ENCODE data around the gene RBPJL.

Gene RBPJL

DNA sequence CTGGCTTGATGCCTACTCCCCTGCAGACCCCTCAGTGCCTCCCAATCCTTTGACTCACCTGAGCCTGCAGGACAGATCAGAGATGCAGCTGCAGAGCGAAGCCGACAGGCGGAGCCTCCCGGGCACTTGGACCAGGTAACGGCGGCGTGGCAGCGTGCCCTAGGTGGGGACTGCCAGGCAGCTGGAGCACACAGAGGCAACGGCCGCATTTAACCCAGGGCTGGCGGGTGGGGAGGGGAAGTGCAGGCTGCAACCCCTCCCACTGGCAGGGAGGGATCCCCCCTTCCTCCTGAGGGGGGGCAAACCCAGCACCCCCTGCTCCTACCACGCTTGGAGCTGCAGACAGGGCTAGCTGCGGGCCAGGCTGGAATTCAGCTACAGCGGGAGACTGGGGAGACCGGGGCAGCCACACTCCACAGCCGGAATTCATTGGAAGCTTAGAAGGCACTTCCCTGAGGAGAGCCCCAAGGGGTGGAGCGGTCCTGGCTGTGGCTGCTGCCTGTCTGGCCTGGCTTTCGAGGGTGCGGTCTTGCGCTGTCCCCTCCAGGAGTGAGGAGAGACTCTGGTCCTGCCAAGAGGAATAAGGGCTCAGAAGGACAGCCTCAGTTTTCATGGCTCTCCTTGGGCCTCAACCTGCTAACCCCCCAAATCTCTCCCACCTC is 1.6 kb downstream of the RBPJL start, which contains the start of gene MATN4:
TSS of gene MATN4 (minus strand) at position 183 of the 662 bp plus-strand sequence. CDS start 2,717 bp downstream, outside the sequence.
- Histone ChIP-seq H3K36me3 (ENCODE audit: insufficient read depth, low read length) (no peaks in the 10 kb centered on the region), H3K9me3 (ENCODE audit: insufficient read depth, low read depth, low read length) (no peaks in the 10 kb centered on the region), H3K9ac (ENCODE audit: low read depth, low read length) (no peak within 1 kb of the TSS), H3K27ac (ENCODE audit: low read depth, low read length) (no peak within 1 kb of the TSS), H3K4me3 (ENCODE audit: low read length) (no peak within 1 kb of the TSS), H3K4me1 (ENCODE audit: insufficient read depth, low read length) (0 out of 2 replicates have a peak, but pooled peaks cover 5% of the 10 kb centered on the region), H3K27me3 (ENCODE audit: insufficient read depth, low read length) (peaks cover 14% of the 10 kb centered on the region)
- WGBS = 83% methylated on average over 20 of the region's 20 CpGs

DNA sequence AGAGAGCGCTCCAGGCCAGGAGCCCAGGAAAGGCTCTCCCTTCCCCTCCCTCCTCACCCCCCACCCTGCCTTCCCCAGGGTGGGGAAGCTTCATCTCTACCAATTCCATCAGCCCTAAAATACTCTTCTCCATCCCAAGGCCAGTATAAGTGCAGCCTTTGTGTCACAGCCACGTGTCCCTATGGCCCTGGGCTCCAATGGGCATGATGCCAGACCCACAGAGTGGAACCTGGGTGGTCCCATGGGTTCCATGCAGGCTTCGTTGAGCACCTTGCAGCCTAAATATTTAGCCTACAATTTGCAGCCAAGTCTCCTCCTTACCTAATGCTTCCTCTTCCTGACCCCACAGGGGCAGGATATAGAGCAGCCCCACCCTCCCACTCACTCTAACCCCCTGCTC is 2.4 kb downstream of the RBPJL start:
- Histone ChIP-seq H3K4me3 (ENCODE audit: low read length) (no peak overlapping the region), H3K9me3 (ENCODE audit: insufficient read depth, low read depth, low read length) (no peaks in the 10 kb centered on the region), H3K9ac (ENCODE audit: low read depth, low read length) (no peak overlapping the region), H3K27ac (ENCODE audit: low read depth, low read length) (no peak overlapping the region), H3K27me3 (ENCODE audit: insufficient read depth, low read length) (peaks cover 14% of the 10 kb centered on the region), H3K4me1 (ENCODE audit: insufficient read depth, low read length) (0 out of 2 replicates have a peak, but pooled peaks cover 5% of the 10 kb centered on the region), H3K36me3 (ENCODE audit: insufficient read depth, low read length) (no peaks in the 10 kb centered on the region)
- WGBS = 89% methylated on average over 3 of the region's 3 CpGs

DNA sequence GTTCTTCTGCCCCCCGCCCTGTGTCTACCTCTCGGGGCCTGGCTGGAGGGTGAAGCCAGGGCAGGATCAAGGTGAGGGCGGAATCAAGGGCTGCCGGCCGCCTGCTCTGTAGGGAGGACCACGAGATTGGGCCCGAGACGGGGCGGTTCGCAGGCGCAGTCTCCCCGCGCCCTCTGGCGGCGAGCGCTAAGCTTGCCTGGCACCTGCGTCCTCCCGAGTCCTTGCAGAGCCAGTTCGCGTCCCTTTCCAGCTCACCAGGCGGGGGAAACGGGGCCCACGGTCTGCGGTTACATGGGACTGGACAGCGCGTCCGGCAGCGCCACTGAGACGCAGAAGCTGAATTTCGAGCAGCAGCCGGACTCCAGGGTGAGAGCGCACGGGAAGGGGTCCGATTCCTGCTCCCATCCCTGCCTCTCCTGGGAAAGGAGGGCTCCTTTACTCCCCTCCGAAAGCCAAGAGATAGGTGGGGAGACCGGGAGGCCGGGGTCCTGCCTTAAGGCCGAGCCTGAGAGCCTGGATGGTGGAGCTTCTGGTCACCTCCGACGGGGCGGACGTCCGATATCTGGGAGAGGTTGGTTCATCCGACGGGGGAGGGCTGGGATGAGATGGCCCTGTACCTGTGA is 5.1 kb downstream of the RBPJL start:
- H3K27me3 ChIP-seq (ENCODE audit: insufficient read depth, low read length) = peaks cover 9% of the 10 kb centered on the region
- 47% methylated on average over 45 of the region's 45 CpGs for WGBS
- H3K4me1 ChIP-seq (ENCODE audit: insufficient read depth, low read length) = 0 out of 2 replicates have a peak, but pooled peaks cover 5% of the 10 kb centered on the region
- no peaks in the 10 kb centered on the region for H3K36me3 ChIP-seq (ENCODE audit: insufficient read depth, low read length)
- no peak overlapping the region for H3K27ac ChIP-seq (ENCODE audit: low read depth, low read length)
- no peaks in the 10 kb centered on the region for H3K9me3 ChIP-seq (ENCODE audit: insufficient read depth, low read depth, low read length)
- H3K4me3 ChIP-seq (ENCODE audit: low read length) = peak overlapping the region; percentile 28; the same call in 1 of the 2 replicates
- H3K9ac ChIP-seq (ENCODE audit: low read depth, low read length) = 0 out of 2 replicates have a peak overlapping the region, but pooled peaks have one; percentile 5

DNA sequence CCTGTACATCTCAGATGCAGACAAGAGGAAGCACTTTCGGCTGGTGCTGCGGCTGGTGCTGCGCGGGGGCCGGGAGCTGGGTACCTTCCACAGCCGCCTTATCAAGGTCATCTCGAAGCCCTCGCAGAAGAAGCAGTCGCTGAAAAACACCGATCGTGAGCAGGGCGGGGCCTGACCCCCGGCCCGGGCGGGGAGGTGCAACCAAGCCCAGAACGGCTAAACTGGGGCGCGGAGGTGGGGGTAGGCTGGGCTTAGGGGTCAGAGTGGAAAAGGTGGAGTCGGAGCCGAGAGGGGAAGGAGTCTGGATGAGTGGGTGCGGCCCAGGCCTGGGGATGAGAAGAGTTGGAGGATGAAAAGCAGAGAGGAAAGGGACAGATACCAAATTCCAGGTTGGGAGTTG is 5.6 kb downstream of the RBPJL start:
- H3K4me3 ChIP-seq (ENCODE audit: low read length) = no peak overlapping the region; the same call in 1 of the 2 replicates
- 92% methylated on average over 21 of the region's 21 CpGs for whole genome bisulfite sequencing
- H3K36me3 ChIP-seq (ENCODE audit: insufficient read depth, low read length) = no peaks in the 10 kb centered on the region
- H3K27ac ChIP-seq (ENCODE audit: low read depth, low read length) = no peak overlapping the region
- H3K9me3 ChIP-seq (ENCODE audit: insufficient read depth, low read depth, low read length) = no peaks in the 10 kb centered on the region
- H3K9ac ChIP-seq (ENCODE audit: low read depth, low read length) = 0 out of 2 replicates have a peak overlapping the region, but pooled peaks have one; percentile 5
- 0 out of 2 replicates have a peak, but pooled peaks cover 5% of the 10 kb centered on the region for H3K4me1 ChIP-seq (ENCODE audit: insufficient read depth, low read length)
- peaks cover 9% of the 10 kb centered on the region for H3K27me3 ChIP-seq (ENCODE audit: insufficient read depth, low read length)

GRCh38 chr20:45313065-45313695 is 6.5 kb downstream of the RBPJL start:
- Histone ChIP-seq H3K9me3 (ENCODE audit: insufficient read depth, low read depth, low read length) (no peaks in the 10 kb centered on the region), H3K27ac (ENCODE audit: low read depth, low read length) (no peak overlapping the region), H3K4me3 (ENCODE audit: low read length) (no peak overlapping the region), H3K4me1 (ENCODE audit: insufficient read depth, low read length) (0 out of 2 replicates have a peak, but pooled peaks cover 5% of the 10 kb centered on the region), H3K27me3 (ENCODE audit: insufficient read depth, low read length) (peaks cover 9% of the 10 kb centered on the region), H3K36me3 (ENCODE audit: insufficient read depth, low read length) (no peaks in the 10 kb centered on the region), H3K9ac (ENCODE audit: low read depth, low read length) (no peak overlapping the region)
- 95% methylated on average over 8 of the region's 8 CpGs for WGBS

DNA sequence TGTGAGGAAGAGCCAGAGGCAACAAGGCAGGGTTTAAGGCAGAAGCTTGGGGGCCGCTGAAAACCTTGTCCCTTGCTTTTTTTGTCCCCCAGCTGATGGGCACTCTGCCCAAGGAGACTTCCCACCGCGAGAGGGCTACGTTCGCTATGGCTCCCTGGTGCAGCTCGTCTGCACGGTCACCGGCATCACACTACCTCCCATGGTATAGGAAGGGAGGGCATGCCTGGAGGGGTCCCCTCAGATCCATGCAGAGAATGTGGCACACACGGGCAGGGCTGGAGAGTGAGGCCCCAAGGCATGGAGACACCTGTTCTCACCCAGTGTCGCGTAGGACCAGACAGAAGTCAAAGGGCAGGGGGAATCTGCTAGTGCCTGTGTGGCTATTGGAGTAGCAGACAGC is 7.3 kb downstream of the RBPJL start:
- peaks cover 9% of the 10 kb centered on the region for H3K27me3 ChIP-seq (ENCODE audit: insufficient read depth, low read length)
- no peaks in the 10 kb centered on the region for H3K36me3 ChIP-seq (ENCODE audit: insufficient read depth, low read length)
- WGBS = 84% methylated on average over 11 of the region's 11 CpGs
- H3K9me3 ChIP-seq (ENCODE audit: insufficient read depth, low read depth, low read length) = no peaks in the 10 kb centered on the region
- H3K27ac ChIP-seq (ENCODE audit: low read depth, low read length) = no peak overlapping the region
- H3K9ac ChIP-seq (ENCODE audit: low read depth, low read length) = no peak overlapping the region
- H3K4me3 ChIP-seq (ENCODE audit: low read length) = no peak overlapping the region
- H3K4me1 ChIP-seq (ENCODE audit: insufficient read depth, low read length) = no peaks in the 10 kb centered on the region

- H3K9ac ChIP-seq (ENCODE audit: low read depth, low read length) = no peak overlapping the region
- H3K4me3 ChIP-seq (ENCODE audit: low read length) = no peak overlapping the region
- no peaks in the 10 kb centered on the region for H3K36me3 ChIP-seq (ENCODE audit: insufficient read depth, low read length)
- peaks cover 9% of the 10 kb centered on the region for H3K27me3 ChIP-seq (ENCODE audit: insufficient read depth, low read length)
- 93% methylated on average over 4 of the region's 4 CpGs for WGBS
- H3K27ac ChIP-seq (ENCODE audit: low read depth, low read length) = no peak overlapping the region
- H3K9me3 ChIP-seq (ENCODE audit: insufficient read depth, low read depth, low read length) = no peaks in the 10 kb centered on the region
- no peaks in the 10 kb centered on the region for H3K4me1 ChIP-seq (ENCODE audit: insufficient read depth, low read length)
Measured at GRCh38 chr20:45315672-45316071, 9.0 kb downstream of the RBPJL start.

- H3K9me3 ChIP-seq (ENCODE audit: insufficient read depth, low read depth, low read length) = no peaks in the 10 kb centered on the region
- WGBS = 95% methylated on average over 71 of the region's 71 CpGs
- no peak overlapping the region for H3K27ac ChIP-seq (ENCODE audit: low read depth, low read length)
- H3K4me3 ChIP-seq (ENCODE audit: low read length) = no peak overlapping the region
- no peak overlapping the region for H3K9ac ChIP-seq (ENCODE audit: low read depth, low read length)
- peaks cover 5% of the 10 kb centered on the region for H3K27me3 ChIP-seq (ENCODE audit: insufficient read depth, low read length)
- no peaks in the 10 kb centered on the region for H3K4me1 ChIP-seq (ENCODE audit: insufficient read depth, low read length)
- H3K36me3 ChIP-seq (ENCODE audit: insufficient read depth, low read length) = no peaks in the 10 kb centered on the region
Measured at GRCh38 chr20:45316150-45317080, 9.8 kb downstream of the RBPJL start.

- no peaks in the 10 kb centered on the region for H3K4me1 ChIP-seq (ENCODE audit: insufficient read depth, low read length)
- H3K9ac ChIP-seq (ENCODE audit: low read depth, low read length) = no peak overlapping the region
- H3K4me3 ChIP-seq (ENCODE audit: low read length) = no peak overlapping the region
- WGBS = 91% methylated on average over 3 of the region's 3 CpGs
- H3K36me3 ChIP-seq (ENCODE audit: insufficient read depth, low read length) = no peaks in the 10 kb centered on the region
- H3K9me3 ChIP-seq (ENCODE audit: insufficient read depth, low read depth, low read length) = no peaks in the 10 kb centered on the region
- H3K27ac ChIP-seq (ENCODE audit: low read depth, low read length) = no peak overlapping the region
- no peaks in the 10 kb centered on the region for H3K27me3 ChIP-seq (ENCODE audit: insufficient read depth, low read length)
Measured at GRCh38 chr20:45317826-45318225, 11.2 kb downstream of the RBPJL start.

- no peaks in the 10 kb centered on the region for H3K27me3 ChIP-seq (ENCODE audit: insufficient read depth, low read length)
- H3K27ac ChIP-seq (ENCODE audit: low read depth, low read length) = no peak overlapping the region
- no peaks in the 10 kb centered on the region for H3K36me3 ChIP-seq (ENCODE audit: insufficient read depth, low read length)
- H3K4me3 ChIP-seq (ENCODE audit: low read length) = no peak overlapping the region
- H3K9ac ChIP-seq (ENCODE audit: low read depth, low read length) = no peak overlapping the region
- H3K9me3 ChIP-seq (ENCODE audit: insufficient read depth, low read depth, low read length) = no peaks in the 10 kb centered on the region
- WGBS = 91% methylated on average over 7 of the region's 7 CpGs
- H3K4me1 ChIP-seq (ENCODE audit: insufficient read depth, low read length) = no peaks in the 10 kb centered on the region
Measured at GRCh38 chr20:45318386-45318939, 11.8 kb downstream of the RBPJL start.
